DOHH2 (cell line): ENCODE measurements around the gene ADGRB3.

Experiments
- CTCF ChIP-seq: fragments of 200-600 bp; sonication (generic); IDR thresholded peaks from one replicate; pipeline ENCODE4 v1.5.1; 2014; ENCODE audit warnings: antibody characterized with exemption, mild to moderate bottlenecking, low read depth, low read length; ENCODE audit not compliant: poor library complexity, severe bottlenecking
- EZH2phosphoT487 ChIP-seq: fragments of 200-600 bp; sonication (generic); IDR thresholded peaks from 2 replicates; pipeline ENCODE4 v1.6.1; 2017; ENCODE audit warnings: borderline replicate concordance, mild to moderate bottlenecking, antibody characterized with exemption, low read length, moderate library complexity, mixed read lengths

- TF ChIP-seq CTCF, result no peak
- no peak for TF ChIP-seq EZH2phosphoT487
Measured at GRCh38 chr6:68709091-68709490, 74.0 kb downstream of the ADGRB3 start.
